Nephron (organoid): Measurements from ENCODE around the gene ECHDC3.

Experiments
- H3K27ac Mint-ChIP-seq, 3 experiments: 2 replicates each; pipeline ENCODE4 v1.8.0; 2020; ENCODE audit warnings: mixed read lengths in 3 of 3, mild to moderate bottlenecking in 2 of 3, moderate library complexity in 1 of 3
- H3K27me3 Mint-ChIP-seq: 2 replicates; pipeline ENCODE4 v1.8.0; 2021; ENCODE audit warnings: low read depth, mild to moderate bottlenecking, moderate library complexity, mixed read lengths
- H3K36me3 Mint-ChIP-seq: 2 replicates; pipeline ENCODE4 v1.8.0; 2020; ENCODE audit warnings: low read depth, mixed read lengths
- H3K4me1 Mint-ChIP-seq: 2 replicates; pipeline ENCODE4 v1.8.0; 2020; ENCODE audit warnings: mixed read lengths
- H3K4me3 Mint-ChIP-seq, 3 experiments: 2 replicates each; pipeline ENCODE4 v1.8.0; 2020; ENCODE audit warnings: mild to moderate bottlenecking in 3 of 3, mixed read lengths in 3 of 3, moderate library complexity in 2 of 3
- H3K9me3 Mint-ChIP-seq: 2 replicates; pipeline ENCODE4 v1.8.0; 2020; ENCODE audit warnings: mixed read lengths
- CTCF ChIP-seq, 3 experiments: fragments of 200-600 bp; sonication (generic); IDR thresholded peaks; one replicate each; pipeline ENCODE4 v1.5.0; 2021; ENCODE audit warnings: antibody characterized with exemption in 3 of 3; ENCODE audit not compliant: unreplicated experiment in 3 of 3

The ECHDC3 gene

GRCh38 chr10:11772575-11773288 is 30.6 kb downstream of the ECHDC3 start:
- Mint-ChIP-seq H3K4me3 (no peak overlapping the region), H3K36me3 (no peaks in the 10 kb centered on the region), H3K27ac (no peak overlapping the region), H3K9me3 (peaks cover under 1% of the 10 kb centered on the region), H3K27me3 (peaks cover 38% of the 10 kb centered on the region), H3K4me1 (peaks cover 7% of the 10 kb centered on the region)
- TF ChIP-seq CTCF (IDR thresholded peaks at IDR 0.05; ENCODE audit: unreplicated experiment in 3 of 3) = no peak

GRCh38 chr10:11773761-11774441 is 31.7 kb downstream of the ECHDC3 start:
- Mint-ChIP-seq H3K27me3 (peaks cover 45% of the 10 kb centered on the region), H3K9me3 (peaks cover 7% of the 10 kb centered on the region), H3K36me3 (no peaks in the 10 kb centered on the region), H3K4me3 (no peak overlapping the region), H3K27ac (no peak overlapping the region), H3K4me1 (peaks cover 7% of the 10 kb centered on the region)
- no peak for TF ChIP-seq CTCF (IDR thresholded peaks at IDR 0.05; ENCODE audit: unreplicated experiment in 3 of 3)

- peaks cover 7% of the 10 kb centered on the region for H3K4me1 Mint-ChIP-seq
- peaks cover 11% of the 10 kb centered on the region for H3K9me3 Mint-ChIP-seq
- peaks cover 46% of the 10 kb centered on the region for H3K27me3 Mint-ChIP-seq
- no peak overlapping the region for H3K27ac Mint-ChIP-seq
- H3K36me3 Mint-ChIP-seq = no peaks in the 10 kb centered on the region
- H3K4me3 Mint-ChIP-seq = no peak overlapping the region
- TF ChIP-seq CTCF (IDR thresholded peaks at IDR 0.05; ENCODE audit: unreplicated experiment in 3 of 3) = no peak
Observed at GRCh38 chr10:11775412-11775811, 33.2 kb downstream of the ECHDC3 start.

- Mint-ChIP-seq H3K4me1 (peaks cover 7% of the 10 kb centered on the region), H3K4me3 (no peak overlapping the region), H3K36me3 (no peaks in the 10 kb centered on the region), H3K27ac (no peak overlapping the region), H3K27me3 (peaks cover 42% of the 10 kb centered on the region), H3K9me3 (peaks cover 11% of the 10 kb centered on the region)
- no peak for TF ChIP-seq CTCF (IDR thresholded peaks at IDR 0.05; ENCODE audit: unreplicated experiment in 3 of 3)
Observed at GRCh38 chr10:11776080-11776479, 33.9 kb downstream of the ECHDC3 start.

- Mint-ChIP-seq H3K4me3 (no peak overlapping the region), H3K4me1 (no peaks in the 10 kb centered on the region), H3K27me3 (peaks cover 18% of the 10 kb centered on the region), H3K9me3 (peaks cover 11% of the 10 kb centered on the region), H3K27ac (no peak overlapping the region), H3K36me3 (no peaks in the 10 kb centered on the region)
- no peak for TF ChIP-seq CTCF (IDR thresholded peaks at IDR 0.05; ENCODE audit: unreplicated experiment in 3 of 3)
Observed at GRCh38 chr10:11781114-11781513, 38.9 kb downstream of the ECHDC3 start.
